Right lobe of liver (tissue), 6 donors: ENCODE data around the gene COA5. TPM values are rescaled to one million over a fixed set of nuclear protein-coding genes. Genes with fewer than 3 reads are reported as not detected.

Experiments
- ATAC-seq, 4 donors: fragments of 200-7000 bp; cut with Tn5 transposase; one replicate each; pipeline ENCODE4 v1.9.1; 2020; ENCODE audit warnings: mild to moderate bottlenecking in 4 of 4, moderate library complexity in 4 of 4
- DNase-seq, 3 donors: peaks; one replicate each; pipeline ENCODE4 v3.0.0-alpha.2; 2020
- H3K27ac ChIP-seq, 3 donors: fragments of 200-600 bp; one replicate each; pipeline ENCODE4 v1.8.0; 2022
- H3K27me3 ChIP-seq, 2 donors: fragments of 200-600 bp; one replicate each; pipeline ENCODE4 v1.8.0; 2022
- H3K36me3 ChIP-seq, 4 donors: fragments of 200-600 bp; sonication (generic) in 1 of 4; one replicate each; pipeline versions ENCODE4 v1.5.1 to v1.8.0; 2017 to 2022; ENCODE audit warnings: control low read depth in 1 of 4
- H3K4me1 ChIP-seq, 4 donors: fragments of 200-600 bp; sonication (generic) in 1 of 4; one replicate each; pipeline versions ENCODE4 v1.5.1 to v1.8.0; 2017 to 2022; ENCODE audit warnings: control low read depth in 1 of 4
- H3K4me3 ChIP-seq, 3 donors: fragments of 200-600 bp; one replicate each; pipeline ENCODE4 v1.8.0; 2022
- H3K9me3 ChIP-seq, 4 donors: fragments of 200-600 bp; sonication (generic) in 1 of 4; one replicate each; pipeline versions ENCODE4 v1.5.1 to v1.8.0; 2017 to 2022; ENCODE audit warnings: control low read depth in 1 of 4
- POLR2A ChIP-seq: fragments of 450-650 bp; IDR thresholded peaks from one replicate; pipeline ENCODE4 v1.6.1; 2017; ENCODE audit warnings: antibody characterized with exemption, mild to moderate bottlenecking
- WGBS: methylation state at CpG from one replicate; pipeline ENCODE4 v1.1.6; 2018; ENCODE audit warnings: low coverage, low lambda C conversion rate; ENCODE audit not compliant: insufficient coverage; ENCODE audit errors: missing lambda C conversion rate; 5-methylcytosine and 5-hydroxymethylcytosine counted together
- intact Hi-C, 2 donors: fragments of 100-400 bp; cut with DNase I; formaldehyde crosslinking; loops; one replicate each; pipeline versions ENCODE4 v1.11.2 to v1.14.1; 2022
- total RNA-seq, 6 experiments: library from RNA; depleted of rRNA in 2 of 6; stranded (reverse); fragments of >200 nt in 2 of 6; fragmentation: NEBNext Ultra II Directional in 3 of 6; extraction: Animal tissue kit (Norgen Biotek cat#: 25700) in 3 of 6; gene quantifications; one replicate each; pipeline versions ENCODE4 v1.1.0 to v1.2.4, GENCODE V29; 2016 to 2023
- TF ChIP-seq, protein P1 (sequence below), 4 donors: fragments of 200-600 bp in 3 of 4; fragments of 450-650 bp in 1 of 4; IDR thresholded peaks; one replicate each; pipeline versions ENCODE4 v1.5.1 to v1.8.0; 2016 to 2022; ENCODE audit warnings: antibody characterized with exemption in 4 of 4, mild to moderate bottlenecking in 2 of 4
- donor health status: DM: no; HTN: yes; CAD: no.
- donor health status: DM: no; HTN: no; CAD: no.
- donor health status: DM: no; HTN: no; CAD: no.
- donor health status: DM: no; HTN: yes; CAD: no.
- donor health status: DM: no; HTN: yes; CAD: no.

The COA5 gene
- total RNA-seq, 6 experiments from 2014 or later: 12.9 to 23.0 (median 16.7) TPM

DNA sequence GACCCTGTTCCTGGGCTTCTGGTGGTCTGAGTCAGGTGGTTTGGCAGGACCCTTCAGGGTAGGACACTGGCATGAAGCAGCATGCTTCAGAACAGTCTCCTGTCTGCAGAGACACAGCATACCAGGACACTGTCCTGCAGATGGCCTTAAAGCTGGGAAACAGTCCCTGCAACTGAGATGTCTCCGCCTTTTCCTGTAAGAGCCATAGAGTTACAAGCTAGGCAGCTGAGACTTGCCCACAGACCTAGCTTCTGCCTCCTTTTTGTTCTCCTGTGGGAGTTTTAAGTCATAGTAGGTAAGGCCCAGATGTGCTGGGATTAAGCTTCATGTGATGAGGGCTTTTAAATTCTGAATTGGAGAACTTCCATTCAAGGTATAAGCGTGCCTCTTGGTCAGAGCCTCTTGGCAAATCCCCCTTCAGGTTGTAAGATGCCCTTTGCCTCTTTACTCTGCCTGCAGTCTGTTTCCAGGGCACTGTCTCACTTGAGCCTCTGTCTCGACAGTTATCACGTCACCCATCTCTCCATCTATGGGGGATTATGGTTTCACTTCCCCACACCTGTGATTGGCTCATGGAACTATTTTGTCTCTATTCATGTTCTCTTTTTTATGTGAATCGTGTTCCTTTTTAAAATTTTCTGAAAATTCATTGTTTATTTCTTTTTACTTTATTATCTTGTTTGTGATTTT is 51.8 kb downstream of the COA5 start:
- ATAC-seq: no peak
- no peak overlapping the region for H3K4me3 ChIP-seq
- TF ChIP-seq, protein P1, sequence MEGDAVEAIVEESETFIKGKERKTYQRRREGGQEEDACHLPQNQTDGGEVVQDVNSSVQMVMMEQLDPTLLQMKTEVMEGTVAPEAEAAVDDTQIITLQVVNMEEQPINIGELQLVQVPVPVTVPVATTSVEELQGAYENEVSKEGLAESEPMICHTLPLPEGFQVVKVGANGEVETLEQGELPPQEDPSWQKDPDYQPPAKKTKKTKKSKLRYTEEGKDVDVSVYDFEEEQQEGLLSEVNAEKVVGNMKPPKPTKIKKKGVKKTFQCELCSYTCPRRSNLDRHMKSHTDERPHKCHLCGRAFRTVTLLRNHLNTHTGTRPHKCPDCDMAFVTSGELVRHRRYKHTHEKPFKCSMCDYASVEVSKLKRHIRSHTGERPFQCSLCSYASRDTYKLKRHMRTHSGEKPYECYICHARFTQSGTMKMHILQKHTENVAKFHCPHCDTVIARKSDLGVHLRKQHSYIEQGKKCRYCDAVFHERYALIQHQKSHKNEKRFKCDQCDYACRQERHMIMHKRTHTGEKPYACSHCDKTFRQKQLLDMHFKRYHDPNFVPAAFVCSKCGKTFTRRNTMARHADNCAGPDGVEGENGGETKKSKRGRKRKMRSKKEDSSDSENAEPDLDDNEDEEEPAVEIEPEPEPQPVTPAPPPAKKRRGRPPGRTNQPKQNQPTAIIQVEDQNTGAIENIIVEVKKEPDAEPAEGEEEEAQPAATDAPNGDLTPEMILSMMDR (IDR thresholded peaks at IDR 0.05): no peak
- no peak for TF ChIP-seq POLR2A
- H3K27me3 ChIP-seq: no peaks in the 10 kb centered on the region
- no peak overlapping the region for H3K27ac ChIP-seq
- no peaks in the 10 kb centered on the region for H3K4me1 ChIP-seq
- H3K36me3 ChIP-seq: peaks cover 0 to 37% (median 0%) of the 10 kb centered on the region in 4 donors
- WGBS: 79% methylated on average over 4 of the region's 5 CpGs
- intact Hi-C loops: no loop called here
- no peak for DNase-seq
- H3K9me3 ChIP-seq: no peaks in the 10 kb centered on the region

DNA sequence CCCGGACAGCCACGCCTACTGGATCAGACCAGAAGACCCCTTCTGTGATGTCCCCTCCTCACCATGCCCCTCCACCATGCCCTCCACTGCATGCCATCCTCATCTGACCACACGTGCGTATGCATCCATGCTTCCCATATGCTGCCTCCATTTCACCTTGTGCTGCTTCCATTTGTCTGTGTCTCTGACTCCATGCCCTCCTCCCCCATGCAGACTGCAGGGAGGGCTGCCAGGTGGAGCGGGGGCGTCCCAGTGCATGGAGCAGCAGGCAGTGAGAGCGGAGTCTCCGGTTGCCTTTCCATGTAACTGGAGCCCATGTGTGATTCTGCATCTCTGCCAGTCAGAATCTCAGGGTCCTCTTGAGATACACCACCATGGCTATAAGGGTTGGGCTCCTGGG is 52.6 kb downstream of the COA5 start:
- ATAC-seq (no peak), DNase-seq (peak in 1 of 3 donors; percentile 35)
- Histone ChIP-seq H3K36me3 (peaks cover 0 to 37% (median 0%) of the 10 kb centered on the region in 4 donors), H3K9me3 (no peaks in the 10 kb centered on the region), H3K4me1 (no peaks in the 10 kb centered on the region), H3K27ac (no peak overlapping the region), H3K27me3 (no peaks in the 10 kb centered on the region), H3K4me3 (no peak overlapping the region)
- intact Hi-C loops: no loop called here
- 100% methylated on average over 1 of the region's 8 CpGs for WGBS
- TF ChIP-seq, protein P1 (IDR thresholded peaks at IDR 0.05): no peak
- TF ChIP-seq POLR2A: no peak

- intact Hi-C loops: no loop called here
- Histone ChIP-seq H3K27ac (no peak overlapping the region), H3K36me3 (peaks cover 0 to 28% (median 0%) of the 10 kb centered on the region in 4 donors), H3K27me3 (no peaks in the 10 kb centered on the region), H3K9me3 (no peaks in the 10 kb centered on the region), H3K4me1 (no peaks in the 10 kb centered on the region), H3K4me3 (no peak overlapping the region)
- TF ChIP-seq, protein P1 (IDR thresholded peaks at IDR 0.05): no peak
- no peak for TF ChIP-seq POLR2A
- no CpG with 5 or more reads among the region's 10 CpGs for WGBS
- ATAC-seq (no peak), DNase-seq (no peak)
These were observed 54.0 kb downstream of the COA5 start for GRCh38 chr2:98554116-98554861.

DNA sequence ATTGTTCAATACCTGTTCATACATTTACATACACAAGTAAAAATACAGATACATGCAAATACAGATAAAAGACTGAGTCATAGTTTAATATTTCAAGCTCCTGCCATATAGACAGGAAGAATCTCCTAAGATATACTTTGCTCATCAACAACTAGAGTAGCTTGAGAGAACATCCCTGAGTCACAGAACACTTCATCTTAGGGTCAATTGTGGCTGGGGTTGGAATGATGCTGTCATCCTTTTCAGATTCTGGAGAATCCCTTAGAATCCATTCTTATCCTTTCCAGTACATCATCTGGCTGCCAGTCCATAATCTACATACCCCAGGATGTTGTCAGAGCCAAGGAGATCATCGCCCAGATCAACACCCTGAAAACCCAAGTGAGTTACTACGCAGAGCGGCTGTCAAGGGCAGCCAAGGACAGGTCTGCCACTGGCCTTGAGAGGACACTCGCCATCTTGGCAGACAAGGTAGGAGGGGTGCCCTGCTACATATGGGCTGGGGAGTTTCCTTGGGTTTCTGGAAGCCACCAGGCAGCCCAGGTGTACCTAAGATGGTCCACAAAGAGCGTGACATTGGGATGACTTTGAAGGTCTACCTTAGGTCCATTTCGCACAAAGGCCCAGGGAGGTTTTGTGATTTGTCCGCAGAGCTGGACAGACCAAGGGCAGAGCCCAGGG is 55.7 kb downstream of the COA5 start:
- no peaks in the 10 kb centered on the region for H3K4me1 ChIP-seq
- ATAC-seq: no peak
- H3K9me3 ChIP-seq: no peaks in the 10 kb centered on the region
- DNase-seq: no peak
- 100% methylated on average over 1 of the region's 7 CpGs for WGBS
- no peak overlapping the region for H3K27ac ChIP-seq
- peaks cover 0 to 24% (median 0%) of the 10 kb centered on the region in 4 donors for H3K36me3 ChIP-seq
- no peak overlapping the region for H3K4me3 ChIP-seq
- H3K27me3 ChIP-seq: no peaks in the 10 kb centered on the region
- TF ChIP-seq, protein P1 (IDR thresholded peaks at IDR 0.05): no peak
- TF ChIP-seq POLR2A: no peak
- intact Hi-C loops: no loop called here
